Renal pelvis (tissue), 4 donors: ENCODE data around the gene PLPP3. TPM values are rescaled to one million over a fixed set of nuclear protein-coding genes. Genes with fewer than 3 reads are reported as not detected.

Source experiments
- DNase-seq: peaks from one replicate; pipeline ENCODE4 v3.0.0-alpha.2; 2013
- polyA plus RNA-seq, 3 donors: library from polyadenylated mRNA; unstranded; fragments of 120-200 nt; gene quantifications; one replicate each; pipeline ENCODE4 v1.2.1, GENCODE V29; 2013; ENCODE audit not compliant: insufficient read length in 3 of 3

The PLPP3 gene
- polyA plus RNA-seq, 3 donors = 101 to 118 (median 111) TPM

- DNase-seq = peak; percentile 72
These were observed 51.6 kb downstream of the PLPP3 start for GRCh38 chr1:56527548-56528302.

GRCh38 chr1:56526571-56527174, 52.7 kb downstream of the PLPP3 start:
- DNase-seq = no peak

GRCh38 chr1:56525489-56526041, 53.8 kb downstream of the PLPP3 start:
- no peak for DNase-seq

GRCh38 chr1:56524263-56524662, 55.1 kb downstream of the PLPP3 start:
- no peak for DNase-seq

DNA sequence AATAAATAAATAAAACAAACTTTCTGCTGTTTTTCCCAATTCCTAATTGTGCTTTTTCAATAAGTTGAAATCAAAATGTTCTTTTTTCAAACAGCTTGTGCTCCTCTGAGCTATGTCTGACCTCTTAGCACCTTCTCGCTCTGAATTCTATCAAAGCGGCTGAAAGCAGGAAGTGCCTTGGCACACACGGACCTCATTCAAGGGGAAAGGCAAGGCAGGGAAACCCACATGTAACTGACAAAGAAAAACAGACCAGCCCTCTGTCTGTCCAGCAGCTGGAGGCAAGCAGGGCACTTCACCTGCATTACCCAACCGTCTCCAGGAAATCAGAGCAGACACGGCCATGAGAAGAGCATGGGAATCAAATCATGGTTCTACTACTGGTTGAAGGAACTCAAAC, 56.7 kb downstream of the PLPP3 start:
- DNase-seq = no peak

GRCh38 chr1:56520016-56520601, 59.3 kb downstream of the PLPP3 start:
- no peak for DNase-seq

- no peak for DNase-seq
These were observed 61.8 kb downstream of the PLPP3 start for GRCh38 chr1:56517404-56518130.

- peak; percentile 67 for DNase-seq
These were observed 62.7 kb downstream of the PLPP3 start for GRCh38 chr1:56516539-56517252.

GRCh38 chr1:56515898-56516538, 63.3 kb downstream of the PLPP3 start:
- DNase-seq = no peak

DNA sequence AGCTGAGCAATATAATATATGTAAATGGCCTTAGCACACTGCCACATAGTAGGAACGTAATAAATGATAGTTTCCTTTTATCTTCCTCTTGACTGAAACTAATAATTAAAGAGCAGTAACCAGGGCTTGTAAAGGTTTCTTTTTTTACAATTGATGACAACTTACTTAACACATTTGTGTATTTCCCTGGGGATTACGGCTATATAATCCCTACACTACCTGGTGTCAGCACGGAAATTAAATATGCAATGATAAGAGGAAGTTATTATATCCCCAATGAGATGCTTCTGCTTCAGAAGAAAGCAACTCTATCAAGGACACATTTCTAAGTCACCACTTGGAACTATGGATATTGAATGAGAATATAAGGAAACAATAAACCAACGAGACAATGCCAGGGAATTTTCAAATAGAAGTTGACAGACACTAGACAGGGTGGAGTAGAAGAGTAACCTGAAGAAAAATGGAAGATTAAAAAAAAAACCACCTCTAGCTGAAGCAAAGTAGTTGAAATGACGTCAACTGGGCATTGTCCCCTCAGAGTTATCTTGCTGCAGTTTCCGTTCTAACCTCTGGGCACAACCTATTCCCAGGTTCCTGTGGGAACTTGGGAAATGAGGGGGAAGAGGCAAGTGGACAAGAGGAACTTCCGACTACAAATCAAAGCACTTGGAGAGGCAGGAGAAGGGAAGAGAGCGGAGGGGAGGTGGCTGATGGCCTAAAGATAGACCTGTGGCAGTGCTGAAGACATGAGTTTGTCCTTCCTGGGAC, 66.5 kb downstream of the PLPP3 start:
- no peak for DNase-seq

GRCh38 chr1:56511766-56512165, 67.6 kb downstream of the PLPP3 start:
- DNase-seq = no peak

- DNase-seq = no peak
These were observed 68.0 kb downstream of the PLPP3 start for GRCh38 chr1:56511364-56511763.

- no peak for DNase-seq
These were observed 68.7 kb downstream of the PLPP3 start for GRCh38 chr1:56510642-56511021.

DNA sequence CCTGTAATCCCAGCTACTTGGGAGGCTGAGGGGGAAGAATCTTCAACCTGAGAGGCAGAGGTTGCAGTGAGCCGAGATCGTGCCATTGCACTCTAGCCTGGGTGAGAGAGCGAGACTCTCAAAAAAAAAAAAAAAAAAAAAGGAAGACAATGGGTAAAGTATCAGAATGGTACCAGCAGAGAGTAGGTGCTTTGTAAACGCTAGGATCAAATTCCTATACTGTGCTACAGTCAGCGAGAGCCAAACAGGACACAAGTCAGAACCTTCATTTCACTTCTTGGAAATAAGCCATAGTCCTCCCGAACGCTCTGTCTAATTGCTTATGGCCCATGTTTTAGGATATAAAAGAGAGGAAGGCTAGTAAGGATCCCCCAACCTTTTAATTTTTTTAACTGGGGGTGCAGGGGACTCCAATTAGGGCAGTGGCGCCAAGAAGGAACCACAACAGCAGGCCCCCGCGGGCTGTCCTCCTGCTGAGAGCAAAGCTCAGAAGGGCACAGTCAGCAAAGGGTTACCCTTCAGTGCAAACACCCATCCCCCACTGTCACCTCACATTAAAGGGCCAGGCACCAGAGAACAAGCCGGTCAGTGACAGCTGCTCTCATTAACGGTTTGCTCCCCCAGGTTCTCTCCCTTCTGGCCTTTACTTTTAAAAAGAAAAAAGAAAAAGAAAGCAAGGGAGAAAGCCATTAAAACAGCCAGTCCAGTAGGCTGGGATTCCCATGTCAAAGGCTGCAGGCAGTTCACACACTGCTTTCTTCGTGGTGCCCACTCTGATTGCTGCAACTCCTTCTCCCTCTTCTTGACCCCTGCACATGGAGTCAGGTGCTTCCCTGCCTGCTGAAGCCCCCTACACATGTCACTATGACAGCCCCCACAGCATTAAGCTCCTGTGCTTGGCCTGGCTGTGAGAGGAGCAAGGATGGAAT, 69.4 kb downstream of the PLPP3 start:
- no peak for DNase-seq

GRCh38 chr1:56508523-56508983, 70.8 kb downstream of the PLPP3 start:
- no peak for DNase-seq

DNA sequence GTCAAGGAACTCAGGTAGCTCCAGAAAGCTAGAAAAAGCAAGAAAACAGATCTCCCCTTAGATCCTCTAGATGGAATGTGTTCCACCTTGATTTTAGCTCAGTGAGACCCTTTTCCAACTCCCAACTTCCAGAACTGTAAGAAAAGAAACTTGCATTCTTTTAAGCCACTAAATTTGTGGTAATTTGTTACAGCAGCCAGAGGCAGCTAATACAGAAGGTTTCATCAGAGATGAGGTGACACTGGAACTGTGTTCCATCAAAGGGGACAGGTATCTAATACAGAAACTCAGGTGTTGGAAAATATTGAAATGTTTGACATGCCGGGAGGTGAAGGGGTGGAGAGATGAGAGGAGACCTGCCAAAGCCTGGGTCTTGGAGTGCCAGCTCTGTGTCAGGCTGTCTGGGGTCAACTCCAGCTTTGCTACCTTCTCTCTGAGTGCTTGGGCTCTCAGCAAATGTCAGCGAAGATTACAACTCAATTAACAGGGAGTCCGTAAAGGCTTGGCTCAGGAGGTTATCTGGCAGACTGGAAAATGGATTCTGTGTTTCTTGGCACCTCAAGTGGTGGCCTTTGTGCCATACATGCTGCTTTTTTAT, 71.3 kb downstream of the PLPP3 start:
- no peak for DNase-seq

DNA sequence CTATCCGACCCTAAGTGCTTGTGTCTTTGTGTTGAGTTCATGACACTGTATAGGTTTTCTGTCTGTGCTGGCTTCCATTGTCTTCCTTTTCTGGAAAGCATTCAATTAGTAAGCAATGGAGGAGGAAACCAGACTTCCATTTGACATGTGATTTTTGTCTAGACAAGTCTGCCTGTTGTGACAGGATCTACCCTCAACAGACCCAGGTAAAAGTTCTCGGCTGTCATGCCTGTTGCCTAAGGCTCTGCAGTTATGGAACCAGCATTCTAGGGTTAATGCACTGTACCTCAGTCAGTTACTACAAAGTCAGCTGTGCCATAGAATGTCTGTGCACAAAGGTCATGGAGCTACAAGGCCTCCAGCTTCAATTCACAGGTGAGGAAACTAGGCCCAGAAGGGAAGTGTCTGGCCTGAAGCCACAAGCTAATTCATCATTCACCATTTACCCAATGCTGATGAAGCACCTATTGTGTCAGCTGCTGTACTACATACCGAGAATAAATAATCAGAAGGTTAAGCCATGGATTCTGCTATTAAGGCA, 72.3 kb downstream of the PLPP3 start:
- no peak for DNase-seq
